A673 (cell line): ENCODE measurements around the gene RAD54L2. TPM values are rescaled to one million over a fixed set of nuclear protein-coding genes. Genes with fewer than 3 reads are reported as not detected.

Experiments
- BruUV-seq: library from RNA; stranded (reverse); fragments of 400-500 nt; replicated peaks from 2 replicates; lab custom pipeline; 2021; lab: Mats Ljungman, UMichigan
- CTCF ChIA-PET: fragments of 300-600 bp; sonication (Branson Sonifier 250); formaldehyde crosslinking; loops from one replicate; lab custom pipeline; 2022; ENCODE audit warnings: antibody characterized with exemption; lab: Charles Lee
- POLR2A ChIA-PET: fragments of 300-600 bp; sonication (Branson Sonifier 250); formaldehyde crosslinking; loops from one replicate; lab custom pipeline; 2022; ENCODE audit warnings: antibody characterized with exemption; ENCODE audit not compliant: low non-redundant PET; lab: Charles Lee
- DNase-seq: peaks from one replicate; pipeline ENCODE4 v3.0.0-alpha.2; 2015; ENCODE audit warnings: low spot score
- H3K27ac ChIP-seq: fragments of 200-600 bp; sonication (generic); 2 replicates; pipeline ENCODE4 v1.5.1; 2016; ENCODE audit warnings: mixed run types, low read depth, mild to moderate bottlenecking, mixed read lengths, antibody characterized with exemption, low read length; ENCODE audit not compliant: poor library complexity, severe bottlenecking
- H3K27me3 ChIP-seq: fragments of 200-600 bp; sonication (generic); replicated peaks from 2 replicates; pipeline ENCODE4 v1.6.1; 2017; ENCODE audit warnings: mixed run types, low read depth, mild to moderate bottlenecking, mixed read lengths, antibody characterized with exemption, low read length; ENCODE audit not compliant: insufficient read depth, poor library complexity
- H3K36me3 ChIP-seq: fragments of 200-600 bp; sonication (generic); 2 replicates; pipeline ENCODE4 v1.6.1; 2016; ENCODE audit warnings: mixed run types, mild to moderate bottlenecking, mixed read lengths, antibody characterized with exemption, low read length; ENCODE audit not compliant: insufficient read depth, poor library complexity, severe bottlenecking
- H3K4me1 ChIP-seq: fragments of 200-600 bp; sonication (generic); 2 replicates; pipeline ENCODE4 v1.6.1; 2017; ENCODE audit warnings: mixed run types, mild to moderate bottlenecking, mixed read lengths, antibody characterized with exemption, low read length; ENCODE audit not compliant: insufficient read depth, poor library complexity, severe bottlenecking
- H3K4me3 ChIP-seq: fragments of 200-600 bp; sonication (generic); 2 replicates; pipeline ENCODE4 v1.5.1; 2016; ENCODE audit warnings: low read depth, mixed run types, mild to moderate bottlenecking, mixed read lengths, low read length; ENCODE audit not compliant: poor library complexity, severe bottlenecking
- H3K9me3 ChIP-seq: fragments of 200-600 bp; sonication (generic); 2 replicates; pipeline ENCODE4 v1.6.1; 2016; ENCODE audit warnings: mixed run types, low read depth, mild to moderate bottlenecking, mixed read lengths, antibody characterized with exemption, low read length; ENCODE audit not compliant: poor library complexity, severe bottlenecking
- CTCF ChIP-seq: fragments of 300-800, 200-600 bp; sonication (generic); conservative IDR thresholded peaks from 2 replicates; pipeline ENCODE4 v1.5.1; 2017; ENCODE audit warnings: low read depth, mild to moderate bottlenecking, antibody characterized with exemption, low read length, moderate library complexity, mixed read lengths
- EZH2 ChIP-seq: fragments of 200-600 bp; sonication (generic); IDR thresholded peaks from 2 replicates; pipeline ENCODE4 v1.6.1; 2017; ENCODE audit warnings: borderline replicate concordance, low read depth, mild to moderate bottlenecking, mixed read lengths, antibody characterized with exemption, low read length; ENCODE audit not compliant: poor library complexity, severe bottlenecking
- intact Hi-C: fragments of 100-400 bp; cut with micrococcal nuclease; formaldehyde crosslinking; loops from one replicate; pipeline ENCODE4 v1.10.0; 2022; ENCODE audit not compliant: unreplicated experiment
- total RNA-seq: library from RNA; stranded (reverse); gene quantifications from 2 replicates; pipeline ENCODE4 v1.2.3, GENCODE V29; 2021

The RAD54L2 gene
- total RNA-seq, 1 experiment from 2014 or later, result 22.0 TPM

DNA sequence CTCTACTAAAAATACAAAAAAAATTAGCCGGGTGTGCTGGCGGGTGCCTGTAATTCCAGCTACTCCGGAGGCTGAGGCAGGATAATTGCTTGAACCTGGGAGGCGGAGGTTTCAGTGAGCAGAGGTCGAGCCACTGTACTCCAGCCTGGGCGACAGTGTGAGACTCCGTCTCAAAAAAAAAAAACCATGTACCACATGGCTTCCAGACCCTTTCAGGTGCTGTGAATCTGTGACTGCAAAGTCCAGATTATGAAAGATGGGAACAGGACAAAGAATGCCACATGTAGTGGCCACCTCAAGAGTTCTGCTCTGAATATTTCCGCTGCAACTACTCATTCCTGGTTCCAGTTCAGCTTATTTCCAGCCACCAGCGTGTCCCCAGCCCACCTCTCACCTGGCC, 30.3 kb upstream of the RAD54L2 start:
- Histone ChIP-seq H3K27me3 (no peaks in the 10 kb centered on the region), H3K36me3 (no peaks in the 10 kb centered on the region), H3K4me1 (no peaks in the 10 kb centered on the region), H3K9me3 (no peaks in the 10 kb centered on the region), H3K4me3 (no peak overlapping the region), H3K27ac (no peak overlapping the region)
- intact Hi-C loops, result loop anchor here (10.0 kb wide), 1 partner anchor 287 kb away; no protein-coding TSS in a partner anchor
- no peak for DNase-seq
- TF ChIP-seq CTCF (no peak), EZH2 (no peak)
- POLR2A ChIA-PET, result no interaction called here
- CTCF ChIA-PET, result no interaction called here
- no TSS peak for BruUV-seq

GRCh38 chr3:51510996-51511395, 27.5 kb upstream of the RAD54L2 start:
- Histone ChIP-seq H3K4me1 (no peaks in the 10 kb centered on the region), H3K36me3 (no peaks in the 10 kb centered on the region), H3K27me3 (no peaks in the 10 kb centered on the region), H3K9me3 (no peaks in the 10 kb centered on the region), H3K4me3 (no peak overlapping the region), H3K27ac (no peak overlapping the region)
- TF ChIP-seq EZH2 (no peak), CTCF (no peak)
- no peak for DNase-seq
- POLR2A ChIA-PET, result no interaction called here
- CTCF ChIA-PET, result interaction anchor here (0.7 kb wide), 1 partner anchor 69 kb away, joined by 3 read pairs; no protein-coding TSS in a partner anchor
- intact Hi-C loops, result no loop called here
- BruUV-seq, result no TSS peak

DNA sequence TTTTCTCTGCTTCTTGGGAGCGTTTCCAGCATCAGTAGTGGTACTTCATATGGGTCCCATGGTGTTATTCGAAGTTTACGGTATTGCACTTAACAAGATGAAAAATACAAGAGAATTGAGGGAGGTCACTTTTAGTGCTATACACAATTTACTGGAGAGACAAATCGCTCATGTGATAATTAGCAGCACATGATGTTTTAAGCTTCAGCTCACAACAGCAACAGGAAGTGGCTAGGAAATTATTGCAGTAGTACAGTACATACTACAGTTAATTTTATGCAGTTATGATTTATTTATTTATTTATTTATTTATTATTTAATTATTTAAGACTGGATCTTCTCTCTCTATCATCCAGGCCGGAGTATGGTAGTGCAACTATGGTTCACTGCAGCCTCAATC, 24.3 kb upstream of the RAD54L2 start:
- Histone ChIP-seq H3K36me3 (no peaks in the 10 kb centered on the region), H3K4me1 (no peaks in the 10 kb centered on the region), H3K4me3 (no peak overlapping the region), H3K27ac (no peak overlapping the region), H3K9me3 (no peaks in the 10 kb centered on the region), H3K27me3 (no peaks in the 10 kb centered on the region)
- intact Hi-C loops, result no loop called here
- no TSS peak for BruUV-seq
- no peak for DNase-seq
- ChIA-PET POLR2A (no interaction called here), CTCF (no interaction called here)
- TF ChIP-seq EZH2 (no peak), CTCF (no peak)
